DOHH2 (cell line): ENCODE data around the gene DLX3.
"Not testable (repeated sequence)": the region's sequence is repeated elsewhere in the genome, so short reads cannot be mapped to it uniquely, and the experiment has no call there.

Experiments used
- H3F3A ChIP-seq: fragments of 200-600 bp; sonication (generic), shearing (Covaris generic); 2 replicates; pipeline ENCODE4 v1.6.0; 2016; ENCODE audit warnings: antibody characterized with exemption, mild to moderate bottlenecking; ENCODE audit not compliant: control insufficient read depth, insufficient read depth
- H3K27ac ChIP-seq: fragments of 200-600 bp; sonication (generic); 2 replicates; pipeline ENCODE4 v1.5.1; 2014; ENCODE audit warnings: low read depth, mild to moderate bottlenecking, low read length, moderate library complexity
- H3K27me3 ChIP-seq: fragments of 200-600 bp; sonication (generic); 2 replicates; pipeline ENCODE4 v1.6.1; 2014; ENCODE audit warnings: mild to moderate bottlenecking, low read length, mixed read lengths; ENCODE audit not compliant: control insufficient read depth
- H3K36me3 ChIP-seq: fragments of 200-600 bp; sonication (generic); 2 replicates; pipeline ENCODE4 v1.6.1; 2014; ENCODE audit warnings: mild to moderate bottlenecking, low read length, moderate library complexity, mixed read lengths; ENCODE audit not compliant: control insufficient read depth
- H3K4me1 ChIP-seq: fragments of 200-600 bp; sonication (generic); 2 replicates; pipeline ENCODE4 v1.6.1; 2014; ENCODE audit warnings: mild to moderate bottlenecking, low read length, mixed read lengths; ENCODE audit not compliant: control insufficient read depth
- H3K4me2 ChIP-seq: fragments of 200-600 bp; sonication (generic); 2 replicates; pipeline ENCODE4 v1.6.0; 2014; ENCODE audit warnings: mild to moderate bottlenecking, low read length, moderate library complexity
- H3K4me3 ChIP-seq: fragments of 200-600 bp; sonication (generic); 2 replicates; pipeline ENCODE4 v1.5.1; 2014; ENCODE audit warnings: mild to moderate bottlenecking, low read length, mixed read lengths
- H3K79me2 ChIP-seq: fragments of 200-600 bp; sonication (generic); 2 replicates; pipeline ENCODE4 v1.6.1; 2014; ENCODE audit warnings: mild to moderate bottlenecking, low read length, mixed read lengths; ENCODE audit not compliant: control insufficient read depth
- H3K9me2 ChIP-seq: fragments of 200-600 bp; sonication (generic); replicated peaks from 2 replicates; pipeline ENCODE4 v1.6.1; 2014; ENCODE audit warnings: mild to moderate bottlenecking, low read length, mixed read lengths; ENCODE audit not compliant: control insufficient read depth
- H3K9me3 ChIP-seq: fragments of 200-600 bp; sonication (generic); 2 replicates; pipeline ENCODE4 v1.6.1; 2014; ENCODE audit warnings: antibody characterized with exemption, low read length, mixed read lengths; ENCODE audit not compliant: control insufficient read depth, insufficient read depth
- H4K20me1 ChIP-seq: fragments of 200-600 bp; sonication (generic); 2 replicates; pipeline ENCODE4 v1.6.0; 2014; ENCODE audit warnings: low read depth, mild to moderate bottlenecking, antibody characterized with exemption, low read length, moderate library complexity; ENCODE audit not compliant: control insufficient read depth, insufficient read depth
- CTCF ChIP-seq: fragments of 200-600 bp; sonication (generic); IDR thresholded peaks from one replicate; pipeline ENCODE4 v1.5.1; 2014; ENCODE audit warnings: antibody characterized with exemption, mild to moderate bottlenecking, low read depth, low read length; ENCODE audit not compliant: poor library complexity, severe bottlenecking
- EZH2phosphoT487 ChIP-seq: fragments of 200-600 bp; sonication (generic); IDR thresholded peaks from 2 replicates; pipeline ENCODE4 v1.6.1; 2017; ENCODE audit warnings: borderline replicate concordance, mild to moderate bottlenecking, antibody characterized with exemption, low read length, moderate library complexity, mixed read lengths

The DLX3 gene

GRCh38 chr17:50042211-50042610, 47.2 kb upstream of the DLX3 start:
- Histone ChIP-seq H3K9me3 (no peaks in the 10 kb centered on the region), H3K4me1 (no peaks in the 10 kb centered on the region), H3K27me3 (peaks cover 3% of the 10 kb centered on the region; the same call in 1 of the 2 replicates), H3K27ac (no peak overlapping the region), H3K4me2 (no peak overlapping the region), H3K4me3 (no peak overlapping the region), H3K9me2 (no peaks in the 10 kb centered on the region), H4K20me1 (no peaks in the 10 kb centered on the region), H3K36me3 (no peaks in the 10 kb centered on the region), H3K79me2 (no peaks in the 10 kb centered on the region), H3F3A (no peaks in the 10 kb centered on the region)
- TF ChIP-seq CTCF (no peak), EZH2phosphoT487 (no peak)

GRCh38 chr17:50040496-50040895, 45.5 kb upstream of the DLX3 start:
- H3K27ac ChIP-seq, H3K79me2 ChIP-seq, H3K27me3 ChIP-seq, H4K20me1 ChIP-seq, H3K4me3 ChIP-seq, H3K4me2 ChIP-seq, H3K9me2 ChIP-seq, H3F3A ChIP-seq, H3K36me3 ChIP-seq, H3K9me3 ChIP-seq, H3K4me1 ChIP-seq: not testable (repeated sequence)

GRCh38 chr17:50039058-50039457, 44.0 kb upstream of the DLX3 start:
- no peaks in the 10 kb centered on the region for H3K9me2 ChIP-seq
- H3K4me3 ChIP-seq: no peak overlapping the region
- H3K4me2 ChIP-seq: no peak overlapping the region
- TF ChIP-seq CTCF: no peak
- TF ChIP-seq EZH2phosphoT487: no peak
- no peaks in the 10 kb centered on the region for H3K9me3 ChIP-seq
- H3K27ac ChIP-seq: no peak overlapping the region
- H3K36me3 ChIP-seq: no peaks in the 10 kb centered on the region
- no peaks in the 10 kb centered on the region for H3K79me2 ChIP-seq
- H3F3A ChIP-seq: no peaks in the 10 kb centered on the region
- no peaks in the 10 kb centered on the region for H3K4me1 ChIP-seq
- no peaks in the 10 kb centered on the region for H4K20me1 ChIP-seq
- peaks cover 15% of the 10 kb centered on the region; the same call in 1 of the 2 replicates for H3K27me3 ChIP-seq

GRCh38 chr17:50037321-50038107, 42.5 kb upstream of the DLX3 start:
- Histone ChIP-seq H3K27ac (no peak overlapping the region), H3K9me3 (no peaks in the 10 kb centered on the region), H3K4me3 (no peak overlapping the region), H3K27me3 (peaks cover 19% of the 10 kb centered on the region), H4K20me1 (no peaks in the 10 kb centered on the region), H3K4me1 (no peaks in the 10 kb centered on the region), H3K79me2 (no peaks in the 10 kb centered on the region), H3K9me2 (no peaks in the 10 kb centered on the region), H3K4me2 (no peak overlapping the region), H3K36me3 (no peaks in the 10 kb centered on the region), H3F3A (no peaks in the 10 kb centered on the region)
- TF ChIP-seq EZH2phosphoT487 (no peak), CTCF (no peak)
